GM12878 (cell line): ENCODE data around the gene PUS3. TPM values are rescaled to one million over a fixed set of nuclear protein-coding genes. Genes with fewer than 3 reads are reported as not detected.
A peak's percentile ranks its signal among the peaks of the same experiment; 100 is the strongest.

ENCODE experiments used
- ASH2L ChIP-seq: fragments of 300-600, 200-600 bp; sonication (generic); IDR thresholded peaks from 2 replicates; pipeline ENCODE4 v1.6.1; 2017; ENCODE audit warnings: low read depth, mild to moderate bottlenecking, borderline replicate concordance
- BHLHE40 ChIP-seq, 2 experiments: fragments of 450-650 bp in 1 of 2; IDR thresholded peaks; 2 replicates each; pipeline ENCODE4 v1.6.1; 2011 to 2017; ENCODE audit warnings: low read depth in 2 of 2, borderline replicate concordance in 1 of 2, improper control_type of control experiment in 1 of 2, low read length in 1 of 2, mild to moderate bottlenecking in 1 of 2
- CHD2 ChIP-seq: IDR thresholded peaks from 2 replicates; pipeline ENCODE4 v1.6.1; 2011; ENCODE audit warnings: low read depth, low read length, improper control_type of control experiment, borderline replicate concordance
- DPF2 ChIP-seq: fragments of 450-650 bp; IDR thresholded peaks from 2 replicates; pipeline ENCODE4 v1.6.1; 2017; ENCODE audit warnings: mild to moderate bottlenecking
- EP300 ChIP-seq, 2 experiments: fragments of 150-350 bp in 1 of 2; IDR thresholded peaks; 2 replicates each; pipeline ENCODE4 v1.6.1; 2011 to 2012; ENCODE audit warnings: low read depth in 2 of 2, low read length in 2 of 2, borderline replicate concordance in 1 of 2, improper control_type of control experiment in 1 of 2, inconsistent platforms in 1 of 2; ENCODE audit not compliant: control insufficient read depth in 1 of 2
- ESRRA ChIP-seq: IDR thresholded peaks from 2 replicates; pipeline ENCODE4 v1.6.1; 2012; ENCODE audit warnings: mild to moderate bottlenecking, low read length, improper control_type of control experiment
- ETV6 ChIP-seq, 2 experiments: fragments of 450-650 bp in 1 of 2; IDR thresholded peaks in 1 of 2; conservative IDR thresholded peaks in 1 of 2; 2 replicates each; pipeline ENCODE4 v1.6.1; 2014; ENCODE audit warnings: antibody characterized with exemption in 1 of 2, borderline replicate concordance in 1 of 2, low read depth in 1 of 2, mild to moderate bottlenecking in 1 of 2, moderate library complexity in 1 of 2
- GATAD2B ChIP-seq: fragments of 450-650 bp; conservative IDR thresholded peaks from 2 replicates; pipeline ENCODE4 v1.6.1; 2017; ENCODE audit warnings: low read depth, mild to moderate bottlenecking, moderate library complexity
- HCFC1 ChIP-seq: fragments of 150-350 bp; IDR thresholded peaks from 2 replicates; pipeline ENCODE4 v1.6.1; 2014; ENCODE audit warnings: low read length
- IKZF2 ChIP-seq, 2 experiments: fragments of 450-650 bp; IDR thresholded peaks; 2 replicates each; pipeline ENCODE4 v1.6.1; 2017; ENCODE audit warnings: mild to moderate bottlenecking in 2 of 2, moderate library complexity in 2 of 2
- IRF4 ChIP-seq: IDR thresholded peaks from 2 replicates; pipeline ENCODE4 v1.6.1; 2011; ENCODE audit warnings: low read depth, low read length
- JUNB ChIP-seq: IDR thresholded peaks from 2 replicates; pipeline ENCODE4 v1.6.1; 2016; ENCODE audit warnings: antibody characterized with exemption, mild to moderate bottlenecking
- PAX8 ChIP-seq: fragments of 450-650 bp; IDR thresholded peaks from 2 replicates; pipeline ENCODE4 v1.6.1; 2017; ENCODE audit warnings: mild to moderate bottlenecking, moderate library complexity
- POLR2AphosphoS5 ChIP-seq: IDR thresholded peaks from 2 replicates; pipeline ENCODE4 v1.6.1; 2011; ENCODE audit warnings: mild to moderate bottlenecking, low read length, inconsistent platforms
- RB1 ChIP-seq: fragments of 450-650 bp; formaldehyde crosslinking; IDR thresholded peaks from 2 replicates; pipeline ENCODE4 v1.6.1; 2017; ENCODE audit warnings: mild to moderate bottlenecking, borderline replicate concordance
- RBBP5 ChIP-seq: fragments of 200-600 bp; sonication (generic); conservative IDR thresholded peaks from 2 replicates; pipeline ENCODE4 v1.6.1; 2016
- SMAD1 ChIP-seq: fragments of 450-650 bp; IDR thresholded peaks from 2 replicates; pipeline ENCODE4 v1.6.1; 2018; ENCODE audit warnings: mild to moderate bottlenecking, low read depth; ENCODE audit not compliant: partially characterized antibody
- TAF1 ChIP-seq: IDR thresholded peaks from 2 replicates; pipeline ENCODE4 v1.6.1; 2011; ENCODE audit warnings: mild to moderate bottlenecking, low read depth, low read length, borderline replicate concordance
- ZNF207 ChIP-seq: fragments of 450-650 bp; IDR thresholded peaks from 2 replicates; pipeline ENCODE4 v1.6.1; 2014; ENCODE audit warnings: antibody characterized with exemption, mild to moderate bottlenecking, borderline replicate concordance
- polyA plus RNA-seq, 11 experiments: library from polyadenylated mRNA; depleted of rRNA in 4 of 11; unstranded in 6 of 11; stranded (reverse) in 5 of 11; fragments of >200 nt; fragmentation: Nextera tagmentation in 4 of 11; fragmentation: Illumina TruSeq in 1 of 11; extraction: Ambion mirVana in 4 of 11; extraction: Trizol in 1 of 11; gene quantifications; 1 replicate in 1 of 11; 2 replicates in 10 of 11; pipeline versions ENCODE4 v1.2.1 to v1.2.3, GENCODE V29; 2011 to 2016; ENCODE audit warnings: inconsistent platforms in 2 of 11, missing spikeins in 2 of 11, low read depth in 1 of 11
- total RNA-seq, 4 experiments: library from RNA; depleted of rRNA in 3 of 4; stranded (reverse); fragments of >200 nt in 3 of 4; fragmentation: Illumina TruSeq in 1 of 4; extraction: Trizol in 1 of 4; gene quantifications; 2 replicates each; pipeline versions ENCODE4 v1.2.1 to v1.2.3, GENCODE V29; 2013 to 2021
- TF ChIP-seq, protein P1 (sequence below): fragments of 450-650 bp; IDR thresholded peaks from 2 replicates; pipeline ENCODE4 v1.6.1; 2016; ENCODE audit warnings: mild to moderate bottlenecking, moderate library complexity, borderline replicate concordance
- TF ChIP-seq, protein P2 (sequence below): fragments of 450-650 bp; formaldehyde crosslinking; IDR thresholded peaks from 2 replicates; pipeline ENCODE4 v1.4.0; 2020; ENCODE audit warnings: mild to moderate bottlenecking, moderate library complexity

Gene PUS3
- total and polyA plus RNA-seq, 10 of the 15 experiments (the other 5 are each of a cell fraction or from before 2014, with no cell fraction given), result 10.9 to 22.4 (median 14.3) TPM

DNA sequence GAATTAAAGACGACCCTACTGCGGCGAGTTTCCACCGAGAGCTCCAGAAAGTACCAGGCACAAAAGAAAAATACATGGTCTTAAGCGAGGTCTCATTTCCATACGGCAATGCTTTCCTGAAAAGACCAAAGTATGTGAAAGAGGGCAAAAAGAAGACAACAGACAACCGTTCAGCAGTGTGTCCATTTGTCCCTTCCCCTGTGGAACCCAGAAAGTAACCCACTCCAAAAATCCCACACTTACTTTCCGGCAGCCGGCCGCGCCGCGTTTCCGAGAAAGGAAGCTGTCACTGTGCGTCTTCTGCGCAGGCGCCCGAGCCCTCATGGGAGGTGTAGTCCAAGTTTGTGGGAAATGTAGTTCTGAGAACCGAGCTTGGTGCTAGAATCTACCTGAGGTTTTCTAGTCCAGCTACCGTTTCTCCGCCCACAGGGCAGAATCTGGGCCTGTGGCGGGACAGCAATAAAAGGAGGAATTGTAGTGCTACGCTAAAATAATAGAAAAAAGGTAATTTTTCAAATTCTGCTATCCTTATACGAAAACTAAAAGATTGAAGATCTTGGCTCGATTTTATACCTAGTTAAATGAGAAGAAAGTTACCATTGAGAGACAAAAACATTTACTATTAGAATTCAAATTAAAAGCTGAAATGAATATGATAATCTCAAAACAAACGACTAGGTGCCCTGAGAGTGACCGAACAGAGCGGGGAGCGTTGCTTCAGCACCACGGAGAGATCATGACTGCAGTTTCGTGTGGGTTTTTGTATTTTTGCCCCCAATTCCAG, at the start of gene PUS3 (continued):
- TF ChIP-seq EP300 (IDR thresholded peaks at IDR 0.05; ENCODE audit: borderline replicate concordance in 1 of 2, control insufficient read depth in 1 of 2, low read depth in 2 of 2, low read length in 2 of 2), result no peak
- 0 out of 2 replicates have a peak, but pooled peaks have one; percentile 20 for TF ChIP-seq IRF4
- no peak for TF ChIP-seq PAX8
- TF ChIP-seq RBBP5, result no peak
- TF ChIP-seq JUNB, result no peak
- TF ChIP-seq TAF1, result peak; percentile 49; the same call in 1 of the 2 replicates
- 0 out of 2 replicates have a peak, but pooled peaks have one; percentile 20 for TF ChIP-seq ZNF207
- peak; percentile 89 for TF ChIP-seq HCFC1
- TF ChIP-seq IKZF2 (IDR thresholded peaks at IDR 0.05), result no peak
- no peak for TF ChIP-seq BHLHE40 (IDR thresholded peaks at IDR 0.05; ENCODE audit: borderline replicate concordance in 1 of 2, low read depth in 2 of 2, low read length in 1 of 2)
- TF ChIP-seq, protein P1, sequence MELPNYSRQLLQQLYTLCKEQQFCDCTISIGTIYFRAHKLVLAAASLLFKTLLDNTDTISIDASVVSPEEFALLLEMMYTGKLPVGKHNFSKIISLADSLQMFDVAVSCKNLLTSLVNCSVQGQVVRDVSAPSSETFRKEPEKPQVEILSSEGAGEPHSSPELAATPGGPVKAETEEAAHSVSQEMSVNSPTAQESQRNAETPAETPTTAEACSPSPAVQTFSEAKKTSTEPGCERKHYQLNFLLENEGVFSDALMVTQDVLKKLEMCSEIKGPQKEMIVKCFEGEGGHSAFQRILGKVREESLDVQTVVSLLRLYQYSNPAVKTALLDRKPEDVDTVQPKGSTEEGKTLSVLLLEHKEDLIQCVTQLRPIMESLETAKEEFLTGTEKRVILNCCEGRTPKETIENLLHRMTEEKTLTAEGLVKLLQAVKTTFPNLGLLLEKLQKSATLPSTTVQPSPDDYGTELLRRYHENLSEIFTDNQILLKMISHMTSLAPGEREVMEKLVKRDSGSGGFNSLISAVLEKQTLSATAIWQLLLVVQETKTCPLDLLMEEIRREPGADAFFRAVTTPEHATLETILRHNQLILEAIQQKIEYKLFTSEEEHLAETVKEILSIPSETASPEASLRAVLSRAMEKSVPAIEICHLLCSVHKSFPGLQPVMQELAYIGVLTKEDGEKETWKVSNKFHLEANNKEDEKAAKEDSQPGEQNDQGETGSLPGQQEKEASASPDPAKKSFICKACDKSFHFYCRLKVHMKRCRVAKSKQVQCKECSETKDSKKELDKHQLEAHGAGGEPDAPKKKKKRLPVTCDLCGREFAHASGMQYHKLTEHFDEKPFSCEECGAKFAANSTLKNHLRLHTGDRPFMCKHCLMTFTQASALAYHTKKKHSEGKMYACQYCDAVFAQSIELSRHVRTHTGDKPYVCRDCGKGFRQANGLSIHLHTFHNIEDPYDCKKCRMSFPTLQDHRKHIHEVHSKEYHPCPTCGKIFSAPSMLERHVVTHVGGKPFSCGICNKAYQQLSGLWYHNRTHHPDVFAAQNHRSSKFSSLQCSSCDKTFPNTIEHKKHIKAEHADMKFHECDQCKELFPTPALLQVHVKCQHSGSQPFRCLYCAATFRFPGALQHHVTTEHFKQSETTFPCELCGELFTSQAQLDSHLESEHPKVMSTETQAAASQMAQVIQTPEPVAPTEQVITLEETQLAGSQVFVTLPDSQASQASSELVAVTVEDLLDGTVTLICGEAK, result peak; percentile 82; the same call in 1 of the 2 replicates
- TF ChIP-seq DPF2, result no peak
- peak; percentile 43; the same call in 1 of the 2 replicates for TF ChIP-seq CHD2
- TF ChIP-seq ETV6 (conservative IDR thresholded peaks at IDR 0.05 in 1 of 2, IDR thresholded peaks at IDR 0.05 in 1 of 2; ENCODE audit: borderline replicate concordance in 1 of 2, low read depth in 1 of 2), result no peak
- no peak for TF ChIP-seq ASH2L
- no peak for TF ChIP-seq RB1
- TF ChIP-seq, protein P2, sequence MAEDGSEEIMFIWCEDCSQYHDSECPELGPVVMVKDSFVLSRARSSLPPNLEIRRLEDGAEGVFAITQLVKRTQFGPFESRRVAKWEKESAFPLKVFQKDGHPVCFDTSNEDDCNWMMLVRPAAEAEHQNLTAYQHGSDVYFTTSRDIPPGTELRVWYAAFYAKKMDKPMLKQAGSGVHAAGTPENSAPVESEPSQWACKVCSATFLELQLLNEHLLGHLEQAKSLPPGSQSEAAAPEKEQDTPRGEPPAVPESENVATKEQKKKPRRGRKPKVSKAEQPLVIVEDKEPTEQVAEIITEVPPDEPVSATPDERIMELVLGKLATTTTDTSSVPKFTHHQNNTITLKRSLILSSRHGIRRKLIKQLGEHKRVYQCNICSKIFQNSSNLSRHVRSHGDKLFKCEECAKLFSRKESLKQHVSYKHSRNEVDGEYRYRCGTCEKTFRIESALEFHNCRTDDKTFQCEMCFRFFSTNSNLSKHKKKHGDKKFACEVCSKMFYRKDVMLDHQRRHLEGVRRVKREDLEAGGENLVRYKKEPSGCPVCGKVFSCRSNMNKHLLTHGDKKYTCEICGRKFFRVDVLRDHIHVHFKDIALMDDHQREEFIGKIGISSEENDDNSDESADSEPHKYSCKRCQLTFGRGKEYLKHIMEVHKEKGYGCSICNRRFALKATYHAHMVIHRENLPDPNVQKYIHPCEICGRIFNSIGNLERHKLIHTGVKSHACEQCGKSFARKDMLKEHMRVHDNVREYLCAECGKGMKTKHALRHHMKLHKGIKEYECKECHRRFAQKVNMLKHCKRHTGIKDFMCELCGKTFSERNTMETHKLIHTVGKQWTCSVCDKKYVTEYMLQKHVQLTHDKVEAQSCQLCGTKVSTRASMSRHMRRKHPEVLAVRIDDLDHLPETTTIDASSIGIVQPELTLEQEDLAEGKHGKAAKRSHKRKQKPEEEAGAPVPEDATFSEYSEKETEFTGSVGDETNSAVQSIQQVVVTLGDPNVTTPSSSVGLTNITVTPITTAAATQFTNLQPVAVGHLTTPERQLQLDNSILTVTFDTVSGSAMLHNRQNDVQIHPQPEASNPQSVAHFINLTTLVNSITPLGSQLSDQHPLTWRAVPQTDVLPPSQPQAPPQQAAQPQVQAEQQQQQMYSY (CRISPR knock-in tag), result no peak
- TF ChIP-seq ESRRA, result no peak
- TF ChIP-seq POLR2AphosphoS5, result peak; percentile 81
- no peak for TF ChIP-seq SMAD1
- TF ChIP-seq GATAD2B, result no peak
